ENCODE measurements around the gene SPATA17.

SPATA17 gene

DNA sequence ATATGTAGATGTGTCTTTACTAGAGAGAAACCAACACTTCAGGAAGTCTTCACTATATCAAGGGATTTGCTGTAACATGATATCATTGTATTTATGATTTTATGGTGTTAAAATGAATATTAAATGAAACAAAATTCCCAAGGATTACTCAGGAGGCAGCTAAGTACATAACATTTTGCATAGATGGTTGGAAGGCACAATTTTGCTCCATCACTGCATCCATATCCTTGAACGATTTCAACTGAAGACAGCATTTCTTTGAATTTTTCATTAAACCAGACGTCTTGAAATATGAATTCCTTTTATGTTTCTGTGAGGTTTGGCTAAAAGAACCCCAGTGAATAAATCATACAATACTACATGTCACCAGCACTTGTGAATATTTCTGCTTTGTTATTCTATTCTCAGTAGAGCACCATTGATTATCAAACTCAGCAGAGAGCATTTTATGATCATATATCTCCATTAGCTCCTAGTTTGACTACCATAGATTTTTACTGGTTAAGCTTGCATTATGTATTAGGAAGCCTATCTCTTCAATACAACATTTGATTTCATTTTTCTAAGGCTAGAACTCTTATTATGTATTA lies 37.3 kb downstream of the SPATA17 start:
- ChIA-PET CTCF (interaction anchor here (0.6 kb wide), 1 partner anchor 100 kb away, joined by 4 read pairs; no protein-coding TSS in a partner anchor), POLR2A (no interaction called here)
- Histone ChIP-seq H3K9me3 (ENCODE audit: control insufficient read depth, insufficient read depth, low read depth, low read length) (no peaks in the 10 kb centered on the region), H3K36me3 (ENCODE audit: control insufficient read depth in 2 of 2, insufficient read depth in 1 of 2, low read length in 2 of 2) (no peaks in the 10 kb centered on the region), H3K27ac (ENCODE audit: extremely low read depth, low read depth, low read length) (no peak overlapping the region), H3K4me1 (ENCODE audit: control insufficient read depth, insufficient read depth, low read length) (no peaks in the 10 kb centered on the region), H3K4me3 (ENCODE audit: low read depth, low read length) (no peak overlapping the region)
- TF ChIP-seq ZNF621 (tag by site-specific recombination; IDR thresholded peaks at IDR 0.05) (no peak), ZNF391 (tag by site-specific recombination; IDR thresholded peaks at IDR 0.05; ENCODE audit: borderline replicate concordance, low read depth) (no peak), ZNF701 (tag by site-specific recombination; IDR thresholded peaks at IDR 0.05) (no peak), SP2 (tag by site-specific recombination; IDR thresholded peaks at IDR 0.05) (no peak), BCL11A (tag by site-specific recombination; IDR thresholded peaks at IDR 0.05; ENCODE audit: low read depth) (no peak), ZNF555 (tag by site-specific recombination; conservative IDR thresholded peaks at IDR 0.05) (no peak), ZEB2 (tag by site-specific recombination; IDR thresholded peaks at IDR 0.05) (no peak)
- TF ChIP-seq, protein P1, sequence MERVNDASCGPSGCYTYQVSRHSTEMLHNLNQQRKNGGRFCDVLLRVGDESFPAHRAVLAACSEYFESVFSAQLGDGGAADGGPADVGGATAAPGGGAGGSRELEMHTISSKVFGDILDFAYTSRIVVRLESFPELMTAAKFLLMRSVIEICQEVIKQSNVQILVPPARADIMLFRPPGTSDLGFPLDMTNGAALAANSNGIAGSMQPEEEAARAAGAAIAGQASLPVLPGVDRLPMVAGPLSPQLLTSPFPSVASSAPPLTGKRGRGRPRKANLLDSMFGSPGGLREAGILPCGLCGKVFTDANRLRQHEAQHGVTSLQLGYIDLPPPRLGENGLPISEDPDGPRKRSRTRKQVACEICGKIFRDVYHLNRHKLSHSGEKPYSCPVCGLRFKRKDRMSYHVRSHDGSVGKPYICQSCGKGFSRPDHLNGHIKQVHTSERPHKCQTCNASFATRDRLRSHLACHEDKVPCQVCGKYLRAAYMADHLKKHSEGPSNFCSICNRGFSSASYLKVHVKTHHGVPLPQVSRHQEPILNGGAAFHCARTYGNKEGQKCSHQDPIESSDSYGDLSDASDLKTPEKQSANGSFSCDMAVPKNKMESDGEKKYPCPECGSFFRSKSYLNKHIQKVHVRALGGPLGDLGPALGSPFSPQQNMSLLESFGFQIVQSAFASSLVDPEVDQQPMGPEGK (tag by site-specific recombination; IDR thresholded peaks at IDR 0.05): no peak

DNA sequence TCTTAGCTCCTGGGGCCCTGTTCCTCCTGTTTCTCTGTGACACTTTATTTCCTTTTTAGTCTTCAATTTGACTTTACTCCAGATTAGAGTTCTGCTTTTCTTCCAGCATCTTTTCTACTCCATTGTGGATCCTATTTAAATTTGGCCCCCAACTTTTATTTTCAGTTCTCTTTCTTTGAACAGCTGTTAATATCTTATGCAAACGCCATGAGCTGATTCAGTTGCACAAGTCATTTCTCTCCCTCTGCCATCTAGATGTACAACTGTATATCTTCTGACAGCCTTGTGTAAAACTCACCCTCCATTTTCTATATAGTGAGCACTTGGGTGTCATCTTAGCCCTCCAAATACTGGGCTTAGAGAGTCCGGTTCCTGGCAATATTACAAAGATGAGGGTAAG lies 42.2 kb downstream of the SPATA17 start:
- CTCF ChIA-PET: no interaction called here
- H3K27ac ChIP-seq (ENCODE audit: extremely low read depth, low read depth, low read length): no peak overlapping the region
- H3K4me1 ChIP-seq (ENCODE audit: control insufficient read depth, insufficient read depth, low read length): no peaks in the 10 kb centered on the region
- no peaks in the 10 kb centered on the region for H3K9me3 ChIP-seq (ENCODE audit: control insufficient read depth, insufficient read depth, low read depth, low read length)
- no peak overlapping the region for H3K4me3 ChIP-seq (ENCODE audit: low read depth, low read length)
- H3K36me3 ChIP-seq (ENCODE audit: control insufficient read depth in 2 of 2, insufficient read depth in 1 of 2, low read length in 2 of 2): no peaks in the 10 kb centered on the region
- TF ChIP-seq ZFP41 (tag by site-specific recombination; IDR thresholded peaks at IDR 0.05; ENCODE audit: borderline replicate concordance) (no peak), ZNF610 (tag by site-specific recombination; IDR thresholded peaks at IDR 0.05; ENCODE audit: borderline replicate concordance) (no peak), ZNF768 (tag by site-specific recombination; IDR thresholded peaks at IDR 0.05) (no peak), ZNF670 (tag by site-specific recombination; IDR thresholded peaks at IDR 0.05; ENCODE audit: low read depth) (no peak), ZBTB17 (tag by site-specific recombination; IDR thresholded peaks at IDR 0.05) (no peak), GLIS2 (tag by site-specific recombination; IDR thresholded peaks at IDR 0.05) (no peak), ZNF777 (tag by site-specific recombination; IDR thresholded peaks at IDR 0.05; ENCODE audit: borderline replicate concordance) (no peak), FEZF1 (tag by site-specific recombination; IDR thresholded peaks at IDR 0.05) (no peak), ZNF311 (tag by site-specific recombination; IDR thresholded peaks at IDR 0.05; ENCODE audit: borderline replicate concordance) (no peak), ZIC2 (tag by site-specific recombination; IDR thresholded peaks at IDR 0.05) (no peak), ZNF791 (tag by site-specific recombination; IDR thresholded peaks at IDR 0.05) (no peak)
- TF ChIP-seq, protein P2, sequence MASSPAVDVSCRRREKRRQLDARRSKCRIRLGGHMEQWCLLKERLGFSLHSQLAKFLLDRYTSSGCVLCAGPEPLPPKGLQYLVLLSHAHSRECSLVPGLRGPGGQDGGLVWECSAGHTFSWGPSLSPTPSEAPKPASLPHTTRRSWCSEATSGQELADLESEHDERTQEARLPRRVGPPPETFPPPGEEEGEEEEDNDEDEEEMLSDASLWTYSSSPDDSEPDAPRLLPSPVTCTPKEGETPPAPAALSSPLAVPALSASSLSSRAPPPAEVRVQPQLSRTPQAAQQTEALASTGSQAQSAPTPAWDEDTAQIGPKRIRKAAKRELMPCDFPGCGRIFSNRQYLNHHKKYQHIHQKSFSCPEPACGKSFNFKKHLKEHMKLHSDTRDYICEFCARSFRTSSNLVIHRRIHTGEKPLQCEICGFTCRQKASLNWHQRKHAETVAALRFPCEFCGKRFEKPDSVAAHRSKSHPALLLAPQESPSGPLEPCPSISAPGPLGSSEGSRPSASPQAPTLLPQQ (tag by site-specific recombination; IDR thresholded peaks at IDR 0.05): no peak
- TF ChIP-seq, protein P3, sequence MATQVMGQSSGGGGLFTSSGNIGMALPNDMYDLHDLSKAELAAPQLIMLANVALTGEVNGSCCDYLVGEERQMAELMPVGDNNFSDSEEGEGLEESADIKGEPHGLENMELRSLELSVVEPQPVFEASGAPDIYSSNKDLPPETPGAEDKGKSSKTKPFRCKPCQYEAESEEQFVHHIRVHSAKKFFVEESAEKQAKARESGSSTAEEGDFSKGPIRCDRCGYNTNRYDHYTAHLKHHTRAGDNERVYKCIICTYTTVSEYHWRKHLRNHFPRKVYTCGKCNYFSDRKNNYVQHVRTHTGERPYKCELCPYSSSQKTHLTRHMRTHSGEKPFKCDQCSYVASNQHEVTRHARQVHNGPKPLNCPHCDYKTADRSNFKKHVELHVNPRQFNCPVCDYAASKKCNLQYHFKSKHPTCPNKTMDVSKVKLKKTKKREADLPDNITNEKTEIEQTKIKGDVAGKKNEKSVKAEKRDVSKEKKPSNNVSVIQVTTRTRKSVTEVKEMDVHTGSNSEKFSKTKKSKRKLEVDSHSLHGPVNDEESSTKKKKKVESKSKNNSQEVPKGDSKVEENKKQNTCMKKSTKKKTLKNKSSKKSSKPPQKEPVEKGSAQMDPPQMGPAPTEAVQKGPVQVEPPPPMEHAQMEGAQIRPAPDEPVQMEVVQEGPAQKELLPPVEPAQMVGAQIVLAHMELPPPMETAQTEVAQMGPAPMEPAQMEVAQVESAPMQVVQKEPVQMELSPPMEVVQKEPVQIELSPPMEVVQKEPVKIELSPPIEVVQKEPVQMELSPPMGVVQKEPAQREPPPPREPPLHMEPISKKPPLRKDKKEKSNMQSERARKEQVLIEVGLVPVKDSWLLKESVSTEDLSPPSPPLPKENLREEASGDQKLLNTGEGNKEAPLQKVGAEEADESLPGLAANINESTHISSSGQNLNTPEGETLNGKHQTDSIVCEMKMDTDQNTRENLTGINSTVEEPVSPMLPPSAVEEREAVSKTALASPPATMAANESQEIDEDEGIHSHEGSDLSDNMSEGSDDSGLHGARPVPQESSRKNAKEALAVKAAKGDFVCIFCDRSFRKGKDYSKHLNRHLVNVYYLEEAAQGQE (tag by site-specific recombination; IDR thresholded peaks at IDR 0.05): no peak
- TF ChIP-seq, protein P4, sequence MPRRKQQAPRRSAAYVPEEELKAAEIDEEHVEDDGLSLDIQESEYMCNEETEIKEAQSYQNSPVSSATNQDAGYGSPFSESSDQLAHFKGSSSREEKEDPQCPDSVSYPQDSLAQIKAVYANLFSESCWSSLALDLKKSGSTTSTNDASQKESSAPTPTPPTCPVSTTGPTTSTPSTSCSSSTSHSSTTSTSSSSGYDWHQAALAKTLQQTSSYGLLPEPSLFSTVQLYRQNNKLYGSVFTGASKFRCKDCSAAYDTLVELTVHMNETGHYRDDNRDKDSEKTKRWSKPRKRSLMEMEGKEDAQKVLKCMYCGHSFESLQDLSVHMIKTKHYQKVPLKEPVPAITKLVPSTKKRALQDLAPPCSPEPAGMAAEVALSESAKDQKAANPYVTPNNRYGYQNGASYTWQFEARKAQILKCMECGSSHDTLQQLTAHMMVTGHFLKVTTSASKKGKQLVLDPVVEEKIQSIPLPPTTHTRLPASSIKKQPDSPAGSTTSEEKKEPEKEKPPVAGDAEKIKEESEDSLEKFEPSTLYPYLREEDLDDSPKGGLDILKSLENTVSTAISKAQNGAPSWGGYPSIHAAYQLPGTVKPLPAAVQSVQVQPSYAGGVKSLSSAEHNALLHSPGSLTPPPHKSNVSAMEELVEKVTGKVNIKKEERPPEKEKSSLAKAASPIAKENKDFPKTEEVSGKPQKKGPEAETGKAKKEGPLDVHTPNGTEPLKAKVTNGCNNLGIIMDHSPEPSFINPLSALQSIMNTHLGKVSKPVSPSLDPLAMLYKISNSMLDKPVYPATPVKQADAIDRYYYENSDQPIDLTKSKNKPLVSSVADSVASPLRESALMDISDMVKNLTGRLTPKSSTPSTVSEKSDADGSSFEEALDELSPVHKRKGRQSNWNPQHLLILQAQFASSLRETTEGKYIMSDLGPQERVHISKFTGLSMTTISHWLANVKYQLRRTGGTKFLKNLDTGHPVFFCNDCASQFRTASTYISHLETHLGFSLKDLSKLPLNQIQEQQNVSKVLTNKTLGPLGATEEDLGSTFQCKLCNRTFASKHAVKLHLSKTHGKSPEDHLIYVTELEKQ (tag by site-specific recombination; IDR thresholded peaks at IDR 0.05; ENCODE audit: borderline replicate concordance): no peak
- POLR2A ChIA-PET: no interaction called here

Data from HEK293 (cell line).